Testis (tissue), 2 donors: ENCODE measurements around the gene RSBN1.

Experiments used
- POLR2A ChIP-seq: fragments of 450-650 bp; IDR thresholded peaks from one replicate; pipeline ENCODE4 v1.6.1; 2017; ENCODE audit warnings: antibody characterized with exemption, mild to moderate bottlenecking, moderate library complexity
- TF ChIP-seq, protein P1 (sequence below), 3 experiments: fragments of 450-650 bp in 2 of 3; fragments of 200-600 bp in 1 of 3; sonication (generic) in 1 of 3; IDR thresholded peaks; one replicate each; pipeline ENCODE4 v1.5.1; 2016 to 2019; ENCODE audit warnings: antibody characterized with exemption in 3 of 3, mild to moderate bottlenecking in 2 of 3, moderate library complexity in 1 of 3

DNA sequence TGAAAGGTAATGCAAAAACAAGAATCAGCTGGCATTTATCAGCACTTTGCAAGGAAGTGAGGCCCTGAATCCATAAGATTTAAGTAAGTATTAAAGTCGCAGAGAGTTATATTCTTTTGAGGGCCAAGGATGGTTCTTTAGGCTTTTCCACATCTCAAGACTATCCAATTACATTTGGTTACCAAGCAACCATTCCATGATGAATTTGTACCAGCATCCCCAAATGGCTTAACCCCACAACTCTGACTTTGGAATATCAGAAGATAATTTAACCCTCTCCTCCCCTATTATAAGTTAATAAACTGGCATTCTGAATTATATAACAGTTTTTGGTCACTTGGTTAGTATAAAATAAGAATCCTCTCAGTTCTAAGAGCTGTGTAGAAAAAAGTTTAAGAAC, 55.8 kb downstream of the RSBN1 start:
- TF ChIP-seq POLR2A, result no peak
- TF ChIP-seq, protein P1, sequence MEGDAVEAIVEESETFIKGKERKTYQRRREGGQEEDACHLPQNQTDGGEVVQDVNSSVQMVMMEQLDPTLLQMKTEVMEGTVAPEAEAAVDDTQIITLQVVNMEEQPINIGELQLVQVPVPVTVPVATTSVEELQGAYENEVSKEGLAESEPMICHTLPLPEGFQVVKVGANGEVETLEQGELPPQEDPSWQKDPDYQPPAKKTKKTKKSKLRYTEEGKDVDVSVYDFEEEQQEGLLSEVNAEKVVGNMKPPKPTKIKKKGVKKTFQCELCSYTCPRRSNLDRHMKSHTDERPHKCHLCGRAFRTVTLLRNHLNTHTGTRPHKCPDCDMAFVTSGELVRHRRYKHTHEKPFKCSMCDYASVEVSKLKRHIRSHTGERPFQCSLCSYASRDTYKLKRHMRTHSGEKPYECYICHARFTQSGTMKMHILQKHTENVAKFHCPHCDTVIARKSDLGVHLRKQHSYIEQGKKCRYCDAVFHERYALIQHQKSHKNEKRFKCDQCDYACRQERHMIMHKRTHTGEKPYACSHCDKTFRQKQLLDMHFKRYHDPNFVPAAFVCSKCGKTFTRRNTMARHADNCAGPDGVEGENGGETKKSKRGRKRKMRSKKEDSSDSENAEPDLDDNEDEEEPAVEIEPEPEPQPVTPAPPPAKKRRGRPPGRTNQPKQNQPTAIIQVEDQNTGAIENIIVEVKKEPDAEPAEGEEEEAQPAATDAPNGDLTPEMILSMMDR (IDR thresholded peaks at IDR 0.05), result no peak
